SKM-1 (cell line): ENCODE measurements around the gene MINDY2.
"Not testable (repeated sequence)": the region's sequence is repeated elsewhere in the genome, so short reads cannot be mapped to it uniquely, and the experiment has no call there.

Experiments
- DNase-seq: peaks from one replicate; lab custom pipeline; 2025; ENCODE audit not compliant: unreplicated experiment; lab: John Stamatoyannopoulos, UW

The MINDY2 gene

DNA sequence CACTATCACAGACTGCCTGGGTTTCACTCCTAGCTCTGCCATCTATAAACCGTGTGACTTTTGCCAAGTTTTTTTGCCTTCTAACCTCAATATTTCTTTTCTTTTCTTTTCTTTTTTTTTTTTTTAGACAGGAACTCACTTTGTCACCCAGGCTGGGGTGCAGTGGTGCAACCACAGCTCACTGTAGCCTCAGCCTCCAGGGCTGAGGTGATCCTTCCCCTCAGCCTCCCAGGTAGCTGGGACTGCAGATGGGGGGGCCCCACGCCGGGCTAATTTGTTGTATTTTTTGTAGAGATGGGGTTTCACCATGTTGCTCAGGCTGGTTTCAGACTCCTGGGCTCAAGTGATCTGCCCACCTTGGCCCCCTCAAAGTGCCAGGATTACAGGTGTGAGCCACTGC, 18.4 kb upstream of the MINDY2 start:
- no peak for DNase-seq

DNA sequence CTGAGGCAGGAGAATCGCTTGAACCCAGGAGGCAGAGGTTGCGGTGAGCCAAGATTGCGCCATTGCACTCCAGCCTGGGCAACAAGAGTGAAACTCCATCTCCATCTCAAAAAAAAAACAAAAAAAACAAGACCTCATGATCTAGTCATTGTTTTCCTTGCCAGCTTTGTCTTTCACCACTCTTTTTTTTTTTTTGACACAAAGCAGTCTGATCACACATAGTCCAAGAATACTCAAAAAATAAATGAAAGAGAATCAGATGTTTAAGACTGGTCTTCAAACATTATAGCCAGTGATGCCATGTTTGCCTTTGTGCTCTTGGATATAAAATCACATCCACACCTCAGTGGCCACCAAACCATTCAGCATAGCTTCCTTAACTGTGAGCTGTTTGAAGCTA, 15.8 kb upstream of the MINDY2 start:
- DNase-seq = no peak

DNA sequence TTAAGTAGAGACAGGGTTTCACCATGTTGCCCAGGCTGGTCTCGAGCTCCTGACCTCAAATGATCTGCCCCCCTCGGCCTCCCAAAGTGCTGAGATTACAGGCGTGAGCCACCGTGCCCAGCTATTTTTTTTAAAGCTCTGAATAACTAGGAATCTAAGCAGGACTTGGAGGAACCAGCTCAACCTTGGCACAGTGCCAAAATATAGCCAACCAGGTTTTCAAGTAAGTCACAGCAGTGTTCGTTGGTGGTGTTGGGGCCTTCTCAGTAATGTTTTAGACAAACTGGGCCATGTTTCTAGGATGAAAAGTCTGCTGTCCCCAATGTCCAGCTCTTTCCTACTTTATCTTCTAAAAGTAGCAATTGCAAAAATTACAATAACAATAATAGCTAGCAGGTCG, 15.1 kb upstream of the MINDY2 start:
- no peak for DNase-seq

DNA sequence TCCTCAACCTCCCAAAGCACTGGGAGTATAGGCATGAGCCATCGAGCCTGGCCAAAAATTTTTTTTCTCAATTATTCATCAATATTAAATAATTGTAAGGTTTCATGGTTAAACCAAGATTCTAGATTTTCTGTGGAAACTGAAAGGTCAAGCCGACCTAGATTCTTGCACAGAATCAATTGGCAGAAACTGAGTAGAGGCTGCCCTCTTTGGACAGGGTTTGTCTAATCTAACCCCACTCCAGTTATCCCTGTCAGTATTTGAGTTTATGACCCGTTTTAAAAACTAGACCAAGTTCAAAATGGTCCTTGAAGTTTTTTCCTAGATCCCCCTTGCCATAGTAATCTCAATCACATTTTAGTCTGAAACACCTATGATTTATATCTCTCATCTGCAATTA, 13.0 kb upstream of the MINDY2 start:
- DNase-seq = no peak

DNA sequence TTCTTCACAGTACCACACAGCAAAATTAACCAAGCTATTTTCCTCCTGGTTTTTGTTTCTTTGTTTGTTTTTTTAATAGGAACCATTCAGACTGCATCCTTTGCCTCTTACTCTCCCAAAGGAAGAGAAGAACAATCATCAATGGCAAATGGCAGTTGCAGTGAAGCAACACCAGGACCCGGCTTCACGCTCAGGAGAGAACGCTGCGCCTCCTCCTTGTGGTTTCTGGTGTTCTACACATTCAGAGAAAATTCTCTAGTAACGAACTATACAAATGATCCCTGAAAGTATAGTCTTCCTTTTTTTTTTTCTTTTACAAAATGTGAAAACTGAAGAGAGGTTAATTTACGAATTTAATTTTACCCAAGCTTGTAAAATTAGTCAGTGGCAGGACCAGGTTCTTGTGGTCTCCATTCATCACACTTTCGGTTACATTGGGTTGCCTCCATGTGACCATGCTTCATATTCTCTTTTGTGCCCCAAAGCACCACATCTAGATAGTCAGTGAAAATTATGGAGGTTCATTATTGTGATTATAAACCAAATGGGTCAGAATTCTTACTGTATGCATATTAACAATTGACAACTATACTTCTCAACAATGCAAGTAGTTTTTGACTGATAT, 10.6 kb upstream of the MINDY2 start:
- no peak for DNase-seq

DNA sequence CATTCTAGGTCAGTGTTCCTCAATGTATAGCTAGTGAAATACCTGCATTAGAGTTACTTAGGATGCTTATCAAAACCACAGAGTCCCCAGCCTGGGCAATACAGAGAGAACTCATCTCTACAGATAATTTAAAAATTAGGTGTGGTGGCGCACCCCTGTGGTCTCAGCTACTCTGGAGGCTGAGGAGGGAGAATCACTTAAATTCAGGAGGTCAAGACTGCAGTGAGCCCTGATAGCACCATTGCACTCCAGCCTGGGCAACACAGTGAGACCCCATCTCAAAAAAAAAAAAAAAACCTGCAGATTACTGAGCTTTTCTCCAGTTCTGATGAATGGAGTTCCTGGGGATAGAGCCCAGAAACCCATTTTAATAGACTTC, 10.1 kb upstream of the MINDY2 start:
- no peak for DNase-seq

DNA sequence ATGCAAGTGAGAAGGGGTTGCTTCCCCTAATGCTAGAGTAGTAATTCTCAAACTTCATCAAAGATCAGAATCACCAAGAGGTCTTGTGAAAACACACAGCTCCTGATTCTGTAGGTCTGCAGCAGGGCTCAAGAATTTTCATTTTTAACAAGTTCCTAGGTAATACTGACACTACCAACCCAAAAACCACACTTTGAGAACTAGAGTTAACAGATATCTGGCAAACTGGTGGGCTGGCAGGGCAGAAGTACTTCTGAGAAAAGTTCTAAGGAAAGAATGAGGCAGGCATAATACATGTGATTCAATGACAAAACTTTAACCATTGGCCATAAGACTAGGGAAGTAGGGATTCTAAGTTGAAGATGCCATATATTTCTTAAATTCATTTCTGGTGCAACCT, 8.8 kb upstream of the MINDY2 start:
- no peak for DNase-seq

DNA sequence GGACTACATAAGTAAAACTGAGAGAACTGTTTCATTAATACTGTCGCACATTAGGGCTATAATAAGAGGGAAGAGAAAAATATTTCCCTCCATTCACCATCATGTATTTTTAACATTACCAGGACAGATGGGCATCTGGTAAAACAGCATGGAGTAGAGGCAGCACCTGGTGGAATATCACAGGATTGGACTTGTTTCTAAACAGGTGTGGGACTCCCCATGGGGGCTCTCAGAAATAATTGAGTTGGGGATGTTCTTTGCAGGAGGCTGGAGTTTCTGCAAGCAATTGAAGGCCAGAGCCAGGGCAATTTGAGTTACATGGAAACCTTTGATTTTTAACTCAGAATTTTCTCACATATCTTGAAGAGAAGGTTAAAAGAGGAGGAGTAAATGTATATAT, 8.4 kb upstream of the MINDY2 start:
- no peak for DNase-seq

DNA sequence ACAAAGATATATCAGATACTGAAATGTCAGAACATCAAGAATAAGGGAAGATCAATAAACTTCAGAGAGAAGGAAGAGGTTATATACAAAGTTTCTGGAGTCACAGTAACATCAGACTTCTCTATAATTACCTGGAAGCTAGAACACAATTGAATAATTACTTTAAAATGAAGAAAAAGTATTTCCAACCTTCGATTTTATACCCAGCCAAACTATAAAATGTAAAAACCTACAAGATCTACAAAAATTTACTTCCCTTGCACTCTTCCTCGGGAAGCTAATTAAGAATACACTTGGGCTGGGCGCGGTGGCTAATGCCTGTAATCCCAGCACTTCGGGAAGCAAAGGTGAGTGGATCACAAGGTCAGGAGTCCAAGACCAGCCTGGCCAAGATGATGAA, 6.6 kb upstream of the MINDY2 start:
- DNase-seq = no peak

DNA sequence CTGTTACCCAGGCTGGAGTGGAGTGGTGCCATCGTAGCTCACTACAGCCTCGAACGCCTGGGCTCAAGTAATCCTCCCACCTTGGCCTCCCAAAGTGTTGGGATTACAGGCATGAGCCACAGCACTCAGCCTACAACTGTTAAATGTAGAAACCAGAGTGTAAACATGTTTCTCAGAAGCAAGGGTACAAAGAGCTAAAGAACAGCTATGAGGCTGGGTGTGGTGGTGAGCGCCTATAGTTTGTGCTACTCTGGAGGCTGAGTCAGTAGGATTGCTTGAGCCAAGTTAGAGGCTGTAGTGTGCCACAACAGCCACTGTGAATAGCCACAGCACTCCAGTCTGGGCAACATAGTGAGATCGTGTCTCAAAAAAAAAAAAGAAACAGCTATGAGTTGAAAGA, 4.8 kb upstream of the MINDY2 start:
- no peak for DNase-seq

DNA sequence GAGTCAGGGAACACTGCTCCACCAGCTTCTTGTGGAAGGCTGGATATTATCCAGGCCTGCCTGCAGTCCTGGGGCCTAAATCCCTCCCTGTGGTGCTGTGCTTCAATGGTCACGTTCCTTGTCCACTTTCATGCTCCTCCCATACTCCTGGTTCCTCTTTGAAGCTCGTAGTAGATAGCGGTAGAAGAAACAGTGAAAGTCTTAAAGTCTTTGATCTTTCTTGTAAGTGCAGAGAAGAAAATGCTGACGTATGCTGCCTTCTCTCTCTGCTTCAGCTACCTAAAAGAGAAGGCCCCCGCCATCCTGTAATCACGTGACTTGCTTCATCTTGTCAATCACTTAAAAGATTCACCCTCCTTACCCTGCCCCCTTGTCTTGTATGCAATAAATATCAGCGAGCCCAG, 2.5 kb upstream of the MINDY2 start:
- not testable (repeated sequence) for DNase-seq

DNA sequence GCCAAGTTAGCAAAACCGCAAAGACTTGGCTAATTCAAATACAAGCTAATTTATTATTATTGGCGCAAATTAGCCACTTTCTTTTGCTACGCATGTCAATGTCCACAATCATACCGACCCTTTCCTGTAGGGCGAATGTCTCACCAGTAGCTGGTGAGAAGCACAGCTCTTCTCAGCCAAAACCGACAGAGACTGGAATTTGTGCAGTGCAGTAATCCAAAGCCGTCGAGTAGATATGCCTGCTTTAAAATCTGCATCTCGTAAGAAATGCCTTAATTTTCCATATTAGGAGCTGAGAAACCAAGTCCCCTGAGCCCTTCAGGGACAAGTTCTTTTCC, 614 bp upstream of the MINDY2 start:
- DNase-seq = no peak

DNA sequence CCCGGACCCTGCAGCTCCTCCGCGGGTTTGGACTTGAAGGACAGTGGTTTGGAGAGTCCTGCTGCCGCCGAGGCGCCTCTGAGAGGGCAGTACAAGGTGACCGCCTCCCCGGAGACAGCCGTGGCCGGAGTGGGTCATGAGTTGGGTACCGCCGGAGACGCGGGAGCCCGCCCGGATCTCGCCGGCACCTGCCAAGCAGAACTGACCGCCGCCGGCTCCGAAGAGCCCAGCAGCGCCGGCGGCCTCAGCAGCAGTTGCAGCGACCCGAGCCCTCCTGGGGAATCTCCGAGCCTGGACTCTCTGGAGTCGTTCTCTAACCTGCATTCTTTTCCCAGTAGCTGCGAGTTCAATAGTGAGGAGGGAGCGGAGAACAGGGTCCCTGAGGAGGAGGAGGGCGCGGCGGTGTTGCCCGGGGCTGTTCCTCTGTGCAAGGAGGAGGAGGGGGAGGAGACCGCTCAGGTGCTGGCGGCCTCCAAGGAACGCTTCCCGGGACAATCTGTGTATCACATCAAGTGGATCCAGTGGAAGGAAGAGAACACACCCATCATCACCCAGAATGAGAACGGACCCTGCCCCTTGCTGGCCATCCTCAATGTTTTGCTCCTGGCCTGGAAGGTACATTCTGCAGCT, 634 bp downstream of the MINDY2 start:
- DNase-seq = no peak

DNA sequence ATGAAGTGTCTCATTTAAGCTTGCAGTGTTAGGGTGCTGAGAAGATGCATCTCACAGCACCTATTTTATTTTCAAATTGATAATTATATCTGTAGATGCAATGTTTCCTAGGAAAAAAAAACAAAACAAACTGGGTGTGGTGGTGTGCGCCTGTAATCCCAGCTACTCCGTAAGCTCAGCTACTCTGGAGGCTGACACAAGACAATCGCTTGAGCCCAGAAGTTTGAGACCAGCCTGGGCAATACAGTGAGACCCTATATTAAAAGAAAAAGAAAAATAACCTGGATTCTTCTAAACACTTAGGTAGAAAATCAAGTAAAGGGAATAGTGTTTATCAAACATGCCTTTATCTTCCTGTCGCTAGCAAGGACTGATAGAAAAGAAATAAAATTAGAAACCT, 1.9 kb downstream of the MINDY2 start:
- no peak for DNase-seq

DNA sequence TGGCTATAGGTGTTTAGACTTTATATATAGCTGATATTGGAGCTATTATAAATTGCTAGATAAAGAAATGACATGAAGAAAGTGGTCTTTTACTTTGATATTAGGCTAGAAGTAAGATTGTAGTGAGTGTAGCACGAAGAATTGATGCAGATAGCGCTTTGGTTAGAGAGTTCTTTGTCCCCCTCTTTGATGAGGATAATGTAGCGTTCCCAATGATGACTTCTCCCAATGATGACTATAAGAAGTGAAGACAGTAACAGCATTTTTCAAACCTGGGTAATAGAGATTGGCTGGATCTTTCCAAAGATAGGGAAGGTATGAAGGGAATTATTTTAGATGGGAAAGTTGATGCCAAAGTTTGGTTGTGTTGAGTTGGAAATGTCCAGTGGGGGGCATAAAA, 4.3 kb downstream of the MINDY2 start:
- DNase-seq = no peak

DNA sequence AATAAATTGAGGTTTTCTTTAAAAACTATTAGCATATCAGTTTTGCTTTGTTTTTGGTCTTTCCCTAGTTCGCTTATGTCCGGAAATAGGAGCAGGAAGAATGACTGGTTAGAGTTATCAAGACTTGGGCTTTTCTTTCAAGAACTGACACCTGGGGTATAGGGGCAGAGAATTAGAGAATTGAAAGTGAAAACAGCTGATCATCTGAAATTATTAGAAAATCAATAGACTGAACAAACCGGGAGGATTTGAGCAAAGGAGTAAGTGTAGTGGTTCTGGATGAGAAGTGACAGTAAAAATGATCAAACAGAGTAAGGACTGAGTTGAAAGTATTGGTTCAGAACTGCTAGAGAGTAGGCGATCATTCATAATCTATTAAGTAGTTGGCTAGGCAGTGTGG, 6.0 kb downstream of the MINDY2 start:
- no peak for DNase-seq

DNA sequence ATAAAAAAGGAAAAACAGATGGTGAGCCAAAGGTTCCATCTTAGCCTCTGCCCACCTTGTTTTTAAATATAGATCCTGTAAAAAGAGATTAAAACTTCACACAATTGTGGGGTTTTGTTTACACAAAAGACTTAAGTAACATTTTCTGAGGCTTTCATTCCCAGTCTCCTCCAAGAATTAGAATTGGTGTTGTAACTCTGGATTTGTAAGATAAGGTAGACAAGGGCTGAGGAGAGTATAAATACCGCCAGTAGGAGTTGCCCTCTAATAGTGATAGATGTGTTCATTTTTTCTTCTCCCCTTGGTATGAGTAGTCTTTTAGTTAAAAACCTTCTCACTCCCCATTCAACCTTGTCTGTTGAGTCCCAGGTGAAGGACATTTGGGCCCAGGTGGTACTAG, 8.5 kb downstream of the MINDY2 start:
- DNase-seq = no peak

DNA sequence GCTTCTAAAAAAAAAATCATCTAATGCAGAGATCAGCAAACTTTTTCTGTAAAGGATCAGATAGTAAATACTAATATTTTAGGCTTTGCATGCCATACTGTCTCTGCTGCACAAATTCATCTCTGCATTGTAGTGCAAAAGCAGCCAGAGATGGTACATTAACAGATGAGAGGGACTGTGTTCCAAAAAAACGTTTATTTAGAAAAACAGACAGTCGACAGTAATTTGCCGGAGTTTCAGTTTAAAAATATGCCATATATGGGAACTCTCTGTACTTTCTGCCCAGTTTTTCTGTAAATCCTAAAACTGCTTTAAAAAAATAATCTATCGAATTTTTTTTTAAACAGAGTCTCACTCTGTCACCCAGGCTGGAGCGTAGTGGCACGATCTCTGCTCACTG, 14.3 kb downstream of the MINDY2 start:
- no peak for DNase-seq

DNA sequence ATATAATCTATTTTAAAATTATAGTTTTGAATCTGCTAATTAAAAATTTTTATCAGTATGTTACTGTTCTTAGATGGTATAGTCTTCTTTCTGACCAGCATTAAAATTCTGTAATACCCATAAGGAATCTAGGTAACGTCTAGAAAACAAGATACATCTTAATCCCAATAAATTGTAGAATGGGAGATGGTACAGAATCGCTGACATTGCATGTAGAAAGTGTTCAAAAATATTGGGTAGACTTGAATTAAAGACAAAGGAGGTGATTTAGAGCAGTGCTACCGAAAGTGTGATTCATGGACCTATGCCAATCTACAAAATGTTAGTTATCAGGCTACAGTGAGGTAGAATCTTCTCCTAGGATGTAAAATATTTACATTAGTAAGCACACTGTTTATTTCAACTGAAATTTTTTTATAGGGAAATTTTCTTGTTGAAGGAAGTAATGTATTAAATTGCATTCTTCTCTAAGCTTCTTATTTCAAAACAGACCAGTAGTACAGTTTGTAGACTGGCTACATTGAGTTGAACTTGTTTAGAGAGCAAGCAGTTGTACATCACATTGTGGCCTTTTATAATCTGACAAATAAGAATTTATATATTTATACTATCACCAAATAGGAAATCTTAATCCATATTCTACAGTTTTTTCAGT, 17.1 kb downstream of the MINDY2 start:
- DNase-seq = no peak

DNA sequence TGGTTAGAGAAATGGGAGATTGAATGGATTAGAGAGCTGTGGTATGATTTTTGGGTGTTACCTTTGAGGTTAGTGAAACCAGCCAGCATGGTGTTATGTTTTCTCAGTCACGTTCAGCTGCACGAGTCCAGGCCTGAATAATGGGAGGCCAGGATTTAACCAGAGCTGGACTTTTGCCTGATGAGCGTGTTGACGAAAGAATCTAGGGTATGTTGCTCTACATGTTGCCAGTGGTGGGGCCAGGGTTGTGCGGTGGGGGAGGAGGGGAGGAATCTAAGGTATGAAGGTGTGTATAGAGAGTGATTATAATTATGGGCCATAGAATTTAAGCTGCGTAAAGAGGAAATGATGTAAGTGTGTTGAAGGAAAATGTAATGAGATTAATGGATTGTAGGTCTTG, 22.8 kb downstream of the MINDY2 start:
- no peak for DNase-seq

DNA sequence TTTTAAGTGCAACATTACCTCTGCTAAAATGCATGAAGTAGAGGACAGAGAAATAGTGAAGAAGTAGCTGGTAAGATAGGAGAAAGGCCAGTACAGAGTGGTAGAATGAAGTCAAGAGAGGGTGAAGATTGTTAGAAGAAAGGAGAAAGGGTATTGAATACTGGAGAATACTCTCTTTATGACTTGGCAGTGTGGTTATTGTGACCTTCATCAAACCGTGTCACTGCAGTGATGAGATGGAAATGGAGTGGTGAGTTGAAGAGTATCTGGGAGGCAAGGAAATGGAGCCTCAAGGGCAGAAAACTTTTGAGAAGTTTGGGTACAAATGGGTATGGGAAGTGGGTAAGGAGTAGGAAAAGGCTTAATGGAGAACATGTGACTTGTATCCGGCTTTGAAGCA, 24.7 kb downstream of the MINDY2 start:
- no peak for DNase-seq

DNA sequence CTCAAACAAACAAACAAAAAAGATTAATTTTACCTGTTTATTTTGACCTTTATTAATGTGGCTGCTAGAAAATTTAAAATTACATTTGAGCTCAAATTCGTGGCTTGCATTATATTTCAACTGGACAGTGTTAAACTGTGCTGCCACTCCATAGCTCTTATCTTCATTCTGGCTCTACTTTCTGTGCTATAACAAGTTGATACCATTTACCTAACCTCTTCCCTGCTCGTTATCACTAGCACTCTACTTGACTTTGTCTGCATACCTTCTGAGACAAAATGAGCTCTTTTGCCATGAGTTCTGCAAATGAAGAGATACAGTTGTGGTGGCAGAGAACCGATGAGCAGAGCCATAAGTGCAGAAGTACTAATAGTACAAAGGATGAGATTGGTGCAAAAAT, 26.4 kb downstream of the MINDY2 start:
- DNase-seq = no peak

DNA sequence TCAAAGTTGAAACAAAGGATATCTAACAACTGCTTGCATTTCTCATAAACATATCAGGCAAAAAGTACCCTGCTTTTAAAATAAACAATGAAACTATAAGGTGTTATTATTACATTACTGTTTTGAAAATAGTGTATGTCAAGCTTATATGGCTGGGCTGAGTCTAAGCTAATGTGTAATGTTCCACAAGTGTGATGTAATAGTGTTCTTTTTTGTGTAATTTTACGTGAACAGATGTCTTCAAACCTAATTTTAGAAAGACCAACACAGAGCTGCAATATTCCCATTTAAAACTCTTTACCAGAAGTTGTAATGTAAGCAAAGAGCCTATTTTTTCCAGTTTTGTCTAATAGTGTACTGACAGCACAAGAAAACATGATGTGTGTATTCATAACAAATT, 34.0 kb downstream of the MINDY2 start:
- no peak for DNase-seq
